Stimulated activated CD8-positive, alpha-beta memory T cell treated with anti-CD3 and anti-CD28 coated beads, Interleukin-2, amount 100 ng/mL, for 1 hour (primary cell): ENCODE results near the gene REG1B.
"Not testable (repeated sequence)": the region's sequence is repeated elsewhere in the genome, so short reads cannot be mapped to it uniquely, and the experiment has no call there.

Experiments
- DNase-seq, 2 donors: peaks; one replicate each; pipeline ENCODE4 v3.0.0-alpha.2; 2020; ENCODE audit warnings: low read depth in 2 of 2

Gene REG1B

DNA sequence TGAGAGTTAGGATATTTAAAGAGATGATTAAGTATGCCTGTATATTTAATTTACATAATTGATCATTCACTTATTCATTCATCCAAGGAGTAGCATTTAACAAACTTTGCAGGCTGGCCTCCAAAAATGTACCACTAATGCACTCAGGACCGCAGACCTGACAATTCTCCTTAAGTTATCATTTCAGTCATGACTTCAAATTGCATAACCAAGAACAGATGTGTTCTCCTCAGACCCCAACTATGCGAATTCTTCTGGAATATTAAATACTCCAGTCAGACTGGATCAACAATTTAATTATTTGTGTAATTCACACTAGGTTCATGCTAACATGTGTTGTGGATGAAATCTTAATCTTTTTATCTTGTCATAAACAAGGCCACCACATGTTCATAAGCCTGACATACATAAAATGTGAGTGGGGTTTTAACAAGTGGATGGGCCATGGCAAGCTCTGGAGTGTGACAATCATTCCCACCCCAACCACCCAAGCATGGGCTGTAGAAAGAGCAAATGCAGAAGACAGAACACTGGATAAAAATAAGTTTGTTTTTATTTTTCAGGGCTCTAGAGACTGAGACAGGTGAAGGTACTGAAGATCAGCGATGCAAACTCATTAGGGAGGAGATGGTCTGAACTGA is 3.2 kb downstream of the REG1B start:
- DNase-seq, result no peak

DNA sequence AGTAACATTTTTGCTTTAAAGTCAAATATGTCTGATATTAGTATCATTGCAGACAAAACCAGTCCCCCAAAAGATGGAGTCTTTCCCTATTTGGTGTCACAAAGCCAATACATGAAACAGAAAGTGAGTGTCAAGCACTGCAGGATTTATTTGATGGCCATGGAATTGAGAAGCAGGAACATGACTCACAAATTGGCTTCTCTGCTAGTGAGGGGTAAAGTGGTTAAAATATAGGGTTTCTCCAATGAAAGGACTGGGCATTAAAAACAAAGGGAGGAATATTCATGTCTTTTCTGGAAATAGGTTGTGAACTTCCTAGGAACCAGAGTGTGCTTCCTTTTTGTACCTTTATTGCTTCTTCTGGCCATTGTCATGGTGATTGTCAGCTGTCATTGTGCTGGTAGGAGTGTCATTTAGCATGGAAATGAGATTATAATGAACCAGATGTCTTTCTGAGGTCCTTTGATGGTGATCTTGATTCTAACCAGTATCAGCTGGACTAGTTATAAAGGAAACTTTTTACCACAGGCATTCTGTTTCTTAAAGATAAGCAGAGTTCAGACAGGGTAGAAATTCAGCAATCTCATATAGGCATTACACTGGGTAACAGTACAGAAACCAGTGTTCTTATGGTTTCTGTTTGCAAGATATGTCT is 4.1 kb downstream of the REG1B start:
- no peak for DNase-seq

DNA sequence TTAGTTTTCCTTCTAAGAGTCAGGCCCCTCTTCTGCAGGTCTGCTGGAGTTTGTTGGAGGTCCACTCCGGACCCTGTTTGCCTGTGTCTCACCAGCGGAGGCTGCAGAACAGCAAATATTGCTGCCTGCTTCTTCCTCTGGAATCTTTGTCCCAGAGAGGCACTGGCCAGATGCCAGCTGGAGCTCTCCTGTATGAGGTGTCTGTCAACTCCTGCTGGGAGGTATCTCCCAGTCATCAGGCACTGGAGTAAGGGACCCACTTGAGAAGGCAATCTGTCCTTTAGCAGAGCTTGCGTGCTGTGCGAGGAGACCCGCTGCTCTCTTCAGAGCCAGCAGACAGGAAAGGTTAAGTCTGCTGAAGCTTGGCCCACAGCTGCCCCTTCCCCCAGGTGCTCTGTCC is 4.8 kb downstream of the REG1B start:
- DNase-seq, result no peak

DNA sequence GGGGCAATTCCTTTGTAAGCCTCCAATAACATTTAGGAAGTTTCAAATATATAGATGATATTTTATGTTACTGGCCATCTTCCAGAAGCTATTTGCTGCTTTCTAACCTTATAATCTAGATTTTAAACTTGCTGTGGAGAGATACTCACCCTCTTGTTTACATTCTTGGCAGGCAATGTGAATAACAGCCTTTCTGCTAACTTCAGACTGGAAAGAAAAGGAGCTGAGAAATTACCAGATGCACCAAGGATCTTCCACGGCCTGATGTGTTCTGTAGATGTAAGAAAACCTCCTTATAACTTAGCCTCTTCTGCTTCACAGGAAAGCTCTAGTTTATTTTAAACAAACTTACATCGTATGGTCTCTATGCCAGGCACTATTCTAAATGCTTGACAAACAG is 16.7 kb downstream of the REG1B start:
- no peak for DNase-seq

DNA sequence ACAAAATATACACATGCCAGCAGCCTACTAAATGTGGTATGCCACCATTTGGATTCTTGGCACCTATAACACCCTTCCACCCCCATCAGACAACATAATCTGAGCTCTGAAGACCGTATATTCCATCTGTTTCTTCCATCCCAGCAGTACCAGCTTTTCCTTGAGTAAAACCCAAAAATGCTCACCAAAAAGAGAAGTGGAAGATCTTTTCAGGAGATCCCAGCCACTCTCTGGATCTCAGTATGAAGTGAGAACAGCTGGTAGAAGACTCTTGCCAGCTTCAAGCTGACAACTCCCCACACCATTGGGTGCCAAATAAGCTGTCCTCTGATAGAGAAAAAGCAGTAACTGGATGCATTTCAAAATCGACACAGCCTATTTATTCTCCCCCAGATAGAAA is 22.6 kb downstream of the REG1B start:
- DNase-seq, result no peak

DNA sequence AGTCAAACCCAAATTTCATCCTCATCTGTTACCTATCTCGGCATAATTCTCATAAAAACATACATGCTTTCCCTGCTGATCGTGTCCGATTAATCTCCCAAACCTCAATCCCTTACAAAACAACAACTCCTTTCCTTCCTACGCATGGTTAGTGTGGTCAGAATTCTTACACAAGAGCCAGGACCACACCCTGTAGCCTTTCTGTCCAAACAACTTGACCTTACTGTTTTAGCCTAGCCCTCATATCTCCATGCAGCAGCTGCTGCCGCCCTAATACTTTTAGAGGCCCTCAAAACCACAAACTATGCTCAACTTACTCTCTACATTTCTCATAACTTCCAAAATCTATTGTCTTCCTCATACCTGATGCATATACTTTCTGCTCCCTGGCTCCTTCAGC is 33.0 kb downstream of the REG1B start:
- not testable (repeated sequence) for DNase-seq

DNA sequence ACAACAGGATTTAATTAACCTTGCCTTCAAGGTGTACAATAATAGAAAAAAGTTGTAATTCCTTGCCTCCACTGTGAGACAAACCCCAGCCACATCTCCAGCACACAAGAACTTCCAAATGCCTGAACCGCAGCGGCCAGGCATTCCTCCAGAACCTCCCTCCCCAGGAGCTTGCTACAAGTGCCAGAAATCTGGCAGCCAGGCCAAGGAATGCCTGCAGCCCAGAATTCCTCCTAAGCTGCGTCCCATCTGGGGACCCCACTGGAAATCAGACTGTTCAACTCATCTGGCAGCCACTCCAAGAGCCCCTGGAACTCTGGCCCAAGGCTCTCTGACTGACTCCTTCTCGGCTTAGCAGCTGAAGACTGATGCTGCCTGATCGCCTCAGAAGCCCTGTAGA is 34.3 kb downstream of the REG1B start:
- DNase-seq, result not testable (repeated sequence)

DNA sequence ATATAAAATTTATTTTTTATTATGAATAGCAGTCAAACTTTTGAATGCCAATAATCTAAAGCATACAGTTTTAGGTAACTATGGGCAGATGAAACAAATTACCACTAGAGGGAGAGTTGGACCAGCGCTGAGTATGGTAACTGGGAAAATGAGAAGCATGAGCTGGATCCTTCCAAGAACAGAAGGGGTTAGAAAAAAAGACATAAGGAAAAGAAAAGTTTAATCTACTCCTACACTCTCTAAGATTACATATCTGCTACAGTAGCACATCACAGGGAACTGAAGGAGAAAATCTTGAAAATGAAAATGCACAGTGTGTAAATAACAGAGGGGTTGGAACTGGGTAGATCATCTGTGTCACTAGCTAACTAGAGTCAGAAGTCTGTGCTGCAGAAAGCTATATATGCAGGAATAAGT is 46.8 kb downstream of the REG1B start:
- DNase-seq, result no peak

DNA sequence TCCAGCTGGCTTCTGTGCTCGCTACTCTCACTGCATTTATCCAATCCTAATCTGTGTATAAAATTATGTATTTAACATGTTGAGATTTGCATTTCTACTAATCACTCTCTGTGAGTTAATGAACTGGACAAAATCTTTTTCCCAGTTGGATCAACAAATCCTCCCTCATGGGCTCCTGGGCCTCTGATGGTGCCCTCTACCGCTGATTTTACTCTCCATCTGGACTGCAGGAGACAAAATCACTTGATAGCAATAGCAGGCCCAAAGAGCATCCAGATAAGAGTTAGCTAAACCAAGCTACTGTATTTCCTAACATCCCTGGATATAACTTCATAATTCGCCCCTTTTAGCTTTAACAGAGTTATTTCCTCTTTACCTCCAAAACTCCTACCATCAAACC is 47.8 kb downstream of the REG1B start:
- DNase-seq, result no peak
